DMS 273 treated with DMSO at 0.1 percent for 48 hours (cell line): ENCODE results near the gene CARHSP1.
"Not testable (repeated sequence)": the region's sequence is repeated elsewhere in the genome, so short reads cannot be mapped to it uniquely, and the experiment has no call there.

Source experiments
- DNase-seq: peaks from one replicate; lab custom pipeline; 2025; lab: John Stamatoyannopoulos, UW

Gene CARHSP1

DNA sequence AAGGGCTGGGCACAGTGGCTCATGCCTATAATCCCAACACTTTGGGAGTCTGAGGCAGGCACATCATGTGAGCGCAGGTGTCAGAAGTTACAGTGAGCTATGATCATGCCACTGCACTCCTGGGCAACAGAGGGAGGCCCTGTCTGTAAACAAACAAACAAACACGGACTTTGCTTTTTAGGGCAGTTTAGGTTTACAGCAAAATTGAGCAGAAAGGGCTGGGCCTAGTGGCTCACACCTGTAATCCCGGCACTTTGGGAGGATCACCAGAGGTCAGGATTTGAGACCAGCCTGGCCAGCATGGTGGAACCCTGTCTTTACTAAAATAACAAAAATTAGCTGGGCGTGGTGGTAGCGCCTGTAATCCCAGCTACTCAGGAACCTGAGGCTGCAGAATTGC lies 3.3 kb upstream of the CARHSP1 start:
- no peak for DNase-seq

DNA sequence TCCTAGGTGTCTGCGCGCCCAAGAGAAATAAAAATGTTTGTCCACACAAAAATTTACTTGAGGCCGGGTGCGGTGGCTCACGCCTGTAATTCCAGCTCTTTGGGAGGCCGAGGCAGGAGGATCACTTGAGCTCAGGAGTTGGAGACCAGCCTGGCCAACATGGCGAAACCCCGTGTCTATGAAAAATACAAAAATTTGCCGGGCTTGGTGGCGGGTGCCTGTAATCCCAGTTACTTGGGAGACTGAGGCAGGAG lies 1.1 kb upstream of the CARHSP1 start:
- not testable (repeated sequence) for DNase-seq

DNA sequence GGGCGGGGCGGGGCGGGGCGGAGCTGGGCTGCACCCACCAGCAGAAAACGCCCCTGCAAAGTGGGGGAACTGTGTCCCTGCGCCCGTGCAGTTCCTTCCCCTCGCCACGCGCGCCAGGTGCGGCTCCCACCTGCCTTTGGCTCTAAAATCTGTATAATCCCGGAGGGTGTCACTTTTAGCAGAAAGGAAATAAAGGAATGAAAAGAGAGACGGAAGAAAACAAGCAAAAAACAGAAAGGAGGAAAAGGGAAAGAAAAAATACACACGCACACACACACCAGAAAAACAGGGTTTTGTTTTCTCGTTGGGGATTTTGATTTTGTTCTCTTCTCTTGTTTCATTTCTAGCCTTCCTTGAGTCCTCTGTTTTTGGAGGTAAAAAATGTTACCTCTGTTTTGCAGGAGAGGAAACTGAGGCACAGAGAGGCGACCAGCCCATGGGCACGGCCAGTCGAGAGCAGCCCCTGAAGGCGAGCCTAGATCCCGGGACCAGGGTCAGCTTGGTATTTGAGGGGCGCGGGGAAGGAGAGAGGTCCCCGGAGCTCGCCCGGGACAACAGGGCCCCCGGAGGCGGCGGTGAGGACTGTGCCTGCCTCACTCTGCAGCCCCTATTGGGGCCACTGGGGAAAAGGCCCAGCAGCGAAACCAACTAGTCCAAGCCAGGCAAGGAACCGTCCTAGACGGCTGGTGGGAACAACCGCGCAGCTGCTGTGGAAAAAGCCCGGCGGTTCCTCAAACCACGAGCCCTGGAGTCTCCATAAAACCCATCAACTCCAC lies 594 bp upstream of the CARHSP1 start:
- DNase-seq = no peak

DNA sequence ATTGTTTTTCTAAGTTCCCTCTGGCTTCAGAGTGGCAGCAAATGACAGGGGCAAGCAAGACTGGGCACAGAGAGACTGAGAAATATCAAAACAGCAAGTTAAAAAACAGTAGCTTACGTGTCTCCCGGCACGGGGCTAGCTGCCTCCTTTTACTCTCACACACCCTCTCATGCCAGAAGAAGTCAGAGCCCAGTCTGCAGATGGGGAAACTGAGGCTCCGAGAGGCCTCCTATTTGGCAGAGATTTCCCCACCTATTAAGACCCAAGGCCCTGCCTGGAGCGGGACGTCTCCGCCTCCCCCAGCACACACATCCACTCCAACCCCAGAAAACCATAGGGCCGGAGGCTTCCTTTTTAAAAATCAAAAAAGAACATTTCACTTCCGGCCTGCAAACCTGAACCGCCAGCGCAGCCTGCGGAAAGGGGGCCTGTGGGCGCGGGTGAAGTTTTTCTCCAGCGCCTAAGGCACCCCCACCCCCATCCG lies 832 bp downstream of the CARHSP1 start:
- DNase-seq = no peak

DNA sequence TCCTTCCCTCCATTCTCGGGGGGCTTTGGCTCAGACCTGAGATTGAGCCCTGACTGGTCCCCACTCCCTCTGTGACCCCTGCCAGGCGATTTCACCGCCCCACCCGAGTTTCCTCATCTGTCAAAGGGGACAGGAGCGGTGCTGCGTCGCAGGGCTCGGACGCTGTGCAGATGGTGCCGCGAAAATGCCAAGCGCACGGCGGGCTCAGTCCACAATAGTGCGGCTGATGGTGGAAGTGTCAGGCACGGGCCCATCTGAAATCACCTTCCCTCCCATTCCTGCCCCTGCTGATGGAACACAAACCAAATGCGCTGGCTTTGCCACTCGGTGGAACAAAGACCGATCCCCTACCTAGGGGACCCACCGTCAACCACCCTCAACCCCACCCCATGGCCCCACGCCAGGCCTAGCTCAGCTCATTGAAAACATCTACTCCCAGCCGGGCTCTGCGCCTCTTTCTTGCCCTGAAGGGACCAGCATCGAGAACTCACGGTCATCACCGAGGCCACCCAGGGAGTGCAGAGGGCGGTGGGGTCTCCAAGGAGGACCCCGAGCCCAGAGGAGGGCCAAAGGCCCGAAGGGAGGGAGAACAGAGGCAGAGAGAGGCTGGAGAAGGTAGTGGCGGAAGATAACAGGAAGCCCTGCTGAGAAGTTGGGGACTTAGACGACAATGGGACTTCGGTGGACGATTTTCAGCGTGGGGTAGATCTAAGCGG lies 1.4 kb downstream of the CARHSP1 start:
- DNase-seq = no peak

DNA sequence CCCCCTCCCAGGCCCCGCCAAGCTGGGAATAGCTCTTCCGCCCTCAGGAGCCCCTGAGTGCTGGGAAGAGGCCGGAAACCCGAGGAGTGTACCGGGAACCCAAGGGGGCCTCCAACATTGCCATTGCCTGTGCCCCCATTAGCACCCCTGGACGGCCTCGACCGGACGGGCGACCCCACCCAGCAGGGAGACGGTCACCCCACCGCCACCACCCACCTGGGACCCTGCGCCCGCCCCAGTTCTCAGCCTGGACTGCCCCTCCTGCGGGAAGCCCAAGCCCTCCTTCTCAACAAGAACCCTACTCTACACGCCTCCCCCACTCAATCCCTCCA lies 2.0 kb downstream of the CARHSP1 start:
- DNase-seq = no peak

DNA sequence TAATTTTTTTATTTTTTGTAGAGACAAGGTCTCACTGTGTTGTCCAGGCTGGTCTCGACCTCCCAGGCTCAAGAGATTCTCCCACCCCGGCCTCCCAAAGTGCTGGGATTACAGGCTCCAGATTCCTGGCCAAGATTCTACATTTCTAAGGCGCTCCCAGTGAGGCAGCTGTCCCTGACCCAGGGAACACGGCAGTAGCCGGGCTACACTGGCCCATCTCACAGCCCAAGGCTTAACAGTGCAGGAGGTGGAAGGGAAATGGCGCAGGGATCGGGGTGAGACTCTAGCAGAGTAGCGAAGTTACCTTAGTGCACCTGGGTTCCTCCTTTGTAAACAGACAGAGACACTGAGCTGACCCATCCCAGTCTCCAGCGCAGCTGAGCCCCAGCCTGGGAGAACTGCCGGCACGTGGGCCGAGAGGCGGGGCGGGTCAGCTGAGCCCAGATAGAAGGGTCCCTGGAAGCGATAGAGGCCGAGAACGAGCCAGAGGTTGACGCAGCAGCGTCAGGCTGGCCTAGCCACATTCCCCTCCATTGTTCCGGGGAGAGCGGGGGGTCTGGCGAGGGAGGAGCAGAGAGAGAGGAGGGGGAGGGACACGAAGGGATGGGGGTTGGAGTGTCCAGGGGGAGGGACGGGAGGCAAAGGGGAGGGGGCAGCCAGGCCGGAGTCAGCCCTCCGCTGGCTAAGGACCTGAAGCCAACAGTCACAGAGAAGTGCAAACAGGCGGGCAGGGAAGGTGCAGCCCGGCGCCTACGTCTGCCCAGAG lies 2.5 kb downstream of the CARHSP1 start:
- no peak for DNase-seq

DNA sequence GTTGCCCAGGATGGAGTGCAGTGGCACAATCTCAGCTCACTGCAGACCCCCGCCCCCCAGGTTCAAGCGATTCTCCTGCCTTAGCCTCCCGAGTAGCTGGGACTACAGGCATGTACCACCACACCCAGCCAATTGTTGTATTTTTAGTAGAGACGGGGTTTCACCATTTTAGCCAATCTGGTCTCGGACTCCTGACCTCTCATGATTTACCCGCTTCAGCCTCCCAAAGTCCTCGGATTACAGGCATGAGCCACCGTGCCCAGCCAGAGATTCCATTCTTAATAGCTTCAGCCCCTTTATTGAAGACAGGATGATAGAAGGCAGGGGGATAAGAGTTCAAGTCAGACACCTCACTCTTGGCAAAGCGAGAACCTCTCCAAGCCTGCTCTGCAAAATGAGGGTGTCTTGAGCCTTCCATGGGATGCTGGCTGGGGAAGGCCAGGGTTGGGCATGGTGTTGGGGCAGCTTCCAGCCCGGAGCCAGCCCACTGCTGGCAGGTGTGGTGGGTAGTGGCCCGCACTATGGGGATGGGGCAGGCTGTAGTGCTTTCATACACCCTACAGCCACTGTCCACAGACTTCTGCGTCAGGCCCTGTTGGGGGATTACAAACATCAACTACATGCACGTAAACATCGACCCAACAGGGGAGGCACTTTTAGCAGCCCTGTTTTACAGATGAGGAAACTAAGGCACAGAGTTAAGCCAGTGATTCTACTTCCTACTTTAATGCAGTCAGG lies 3.5 kb downstream of the CARHSP1 start:
- no peak for DNase-seq

DNA sequence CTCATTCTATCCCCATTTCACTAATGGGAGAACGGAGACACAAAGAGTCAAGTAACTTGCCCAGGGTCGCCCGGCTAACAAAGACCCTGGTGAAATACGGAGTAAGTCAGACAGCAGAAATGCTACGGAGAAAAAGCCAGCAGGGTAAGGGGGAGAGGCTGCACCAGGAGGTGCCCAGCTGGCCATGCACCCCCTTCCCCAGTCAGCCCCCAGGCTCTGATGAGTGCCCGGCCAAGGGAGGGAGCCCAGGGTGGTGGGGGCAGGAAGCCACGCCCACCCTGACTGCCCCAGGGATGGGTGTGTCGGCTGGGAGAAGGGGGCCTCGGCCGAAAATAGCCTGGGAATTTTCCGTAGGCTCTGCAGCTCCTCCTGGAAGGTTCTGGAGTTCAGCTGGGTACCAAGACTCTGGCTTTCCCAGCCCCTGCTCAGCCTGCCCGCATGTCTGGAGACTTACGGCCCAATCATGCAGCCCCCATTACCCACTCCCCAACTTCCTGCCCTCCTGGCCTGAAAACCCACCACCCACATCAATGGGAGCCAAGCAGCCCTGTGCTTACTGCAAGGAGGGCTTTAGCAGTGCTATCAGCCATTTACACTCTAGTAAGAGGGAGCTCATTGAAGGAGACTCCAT lies 4.2 kb downstream of the CARHSP1 start:
- no peak for DNase-seq

DNA sequence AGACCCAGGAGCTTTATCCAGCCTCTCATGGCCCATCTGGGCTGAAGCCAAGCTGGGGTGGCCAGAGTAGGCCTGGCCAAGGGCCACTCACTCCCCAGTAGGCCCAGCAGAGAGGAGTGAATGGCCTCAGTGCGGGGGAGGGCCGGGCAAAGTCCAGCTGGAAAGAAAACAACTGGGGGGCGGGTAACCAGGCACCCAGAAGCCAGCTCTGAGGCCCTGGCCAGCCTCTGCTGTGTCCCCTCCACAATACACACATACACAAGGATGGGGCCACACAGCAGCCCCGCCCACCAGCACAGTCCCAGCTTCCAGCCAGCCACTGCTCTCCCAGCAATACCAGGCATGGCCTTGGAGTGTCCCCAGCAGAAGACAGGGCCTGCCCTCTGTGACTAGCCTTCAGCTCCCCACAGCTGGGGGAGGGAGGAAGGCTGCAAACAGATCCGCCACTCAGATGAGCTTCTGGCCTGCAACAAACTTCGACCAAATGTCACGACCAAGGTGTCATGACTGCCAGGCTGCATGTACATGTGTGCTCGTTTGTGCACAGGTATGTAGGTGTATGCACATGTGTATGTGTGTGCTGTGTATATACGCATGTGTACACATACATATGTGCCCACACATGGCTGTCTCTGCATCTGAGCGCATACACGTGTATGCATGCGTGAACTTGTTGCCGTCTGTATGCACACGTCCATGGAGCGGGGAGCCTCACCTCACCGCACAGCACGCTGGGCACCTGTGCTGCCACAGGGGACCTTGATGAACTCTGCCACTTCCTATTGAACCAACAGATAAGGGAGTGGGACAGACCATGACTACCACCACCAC lies 5.0 kb downstream of the CARHSP1 start:
- no peak for DNase-seq

DNA sequence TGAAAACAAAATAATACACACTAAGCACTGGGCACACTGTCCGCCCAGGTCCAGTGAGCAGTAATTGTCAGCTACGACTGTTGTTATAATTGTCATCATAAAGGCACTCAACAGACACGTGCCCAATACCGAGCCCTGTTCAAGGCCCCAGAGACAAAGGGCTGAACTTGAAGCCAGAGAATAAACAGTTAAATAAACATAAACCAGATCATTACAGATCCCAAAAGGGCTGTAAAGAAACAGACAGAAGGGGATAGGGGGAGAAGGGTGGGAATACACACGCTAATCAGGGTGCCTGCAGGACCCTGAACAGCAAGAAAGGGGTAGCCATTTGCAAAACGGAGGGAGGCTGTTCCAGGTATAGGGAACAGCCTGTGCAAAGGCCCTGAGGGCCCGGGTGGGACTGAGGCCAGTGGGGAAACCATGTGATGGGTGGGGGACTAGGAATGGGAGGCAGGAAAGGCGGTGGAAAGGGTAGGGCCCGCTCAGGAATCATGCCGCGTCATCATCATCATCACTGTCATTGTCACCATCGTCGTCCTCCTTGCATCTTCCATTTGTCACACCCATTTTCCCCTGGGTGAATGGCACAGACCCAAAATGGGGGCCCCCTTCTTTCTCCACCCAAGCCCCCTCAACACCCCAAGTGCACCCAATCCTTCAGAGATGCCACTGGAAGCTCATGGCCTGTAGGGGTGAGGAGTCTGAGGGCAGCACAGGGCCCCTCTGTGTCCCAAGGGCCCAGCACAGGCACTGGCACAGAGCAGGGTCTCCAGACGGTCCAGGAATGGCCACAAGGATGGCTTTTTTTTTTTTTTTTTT lies 6.3 kb downstream of the CARHSP1 start:
- DNase-seq = no peak

DNA sequence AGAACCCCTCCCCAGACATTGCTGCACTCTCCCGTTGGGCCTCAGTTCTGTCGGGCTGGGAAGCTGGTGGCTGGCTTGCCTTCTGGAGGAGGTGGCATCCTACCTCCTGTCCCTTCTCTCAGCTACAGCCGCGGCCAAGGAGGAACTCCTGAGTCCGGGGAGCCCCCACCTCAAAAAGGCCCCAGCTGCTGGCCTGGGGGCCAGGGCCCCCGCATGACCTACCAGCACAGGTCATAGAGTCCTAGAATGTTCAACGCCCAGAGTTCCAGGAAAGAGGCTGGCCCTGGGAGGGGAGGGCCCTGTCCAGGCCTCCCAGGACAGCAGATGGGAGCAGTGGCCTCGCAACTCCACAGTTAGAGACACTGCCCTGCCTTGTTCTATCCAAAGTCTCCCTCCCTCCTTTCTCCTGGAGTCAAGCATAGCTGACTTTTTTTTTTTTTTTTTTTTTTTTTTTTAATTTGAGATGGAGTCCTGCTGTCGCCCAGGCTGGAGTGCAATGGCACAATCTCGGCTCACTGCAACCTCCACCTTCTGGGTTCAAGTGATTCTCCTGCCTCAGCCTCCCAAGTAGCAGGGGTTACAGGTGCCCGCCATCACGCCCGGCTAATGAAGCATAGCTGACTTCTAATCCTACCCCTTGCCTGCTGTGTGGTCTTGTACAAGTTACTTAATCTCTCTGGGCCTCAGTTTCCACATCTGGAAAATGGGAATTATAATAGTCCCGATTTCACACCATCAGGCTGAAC lies 7.1 kb downstream of the CARHSP1 start:
- DNase-seq = no peak

DNA sequence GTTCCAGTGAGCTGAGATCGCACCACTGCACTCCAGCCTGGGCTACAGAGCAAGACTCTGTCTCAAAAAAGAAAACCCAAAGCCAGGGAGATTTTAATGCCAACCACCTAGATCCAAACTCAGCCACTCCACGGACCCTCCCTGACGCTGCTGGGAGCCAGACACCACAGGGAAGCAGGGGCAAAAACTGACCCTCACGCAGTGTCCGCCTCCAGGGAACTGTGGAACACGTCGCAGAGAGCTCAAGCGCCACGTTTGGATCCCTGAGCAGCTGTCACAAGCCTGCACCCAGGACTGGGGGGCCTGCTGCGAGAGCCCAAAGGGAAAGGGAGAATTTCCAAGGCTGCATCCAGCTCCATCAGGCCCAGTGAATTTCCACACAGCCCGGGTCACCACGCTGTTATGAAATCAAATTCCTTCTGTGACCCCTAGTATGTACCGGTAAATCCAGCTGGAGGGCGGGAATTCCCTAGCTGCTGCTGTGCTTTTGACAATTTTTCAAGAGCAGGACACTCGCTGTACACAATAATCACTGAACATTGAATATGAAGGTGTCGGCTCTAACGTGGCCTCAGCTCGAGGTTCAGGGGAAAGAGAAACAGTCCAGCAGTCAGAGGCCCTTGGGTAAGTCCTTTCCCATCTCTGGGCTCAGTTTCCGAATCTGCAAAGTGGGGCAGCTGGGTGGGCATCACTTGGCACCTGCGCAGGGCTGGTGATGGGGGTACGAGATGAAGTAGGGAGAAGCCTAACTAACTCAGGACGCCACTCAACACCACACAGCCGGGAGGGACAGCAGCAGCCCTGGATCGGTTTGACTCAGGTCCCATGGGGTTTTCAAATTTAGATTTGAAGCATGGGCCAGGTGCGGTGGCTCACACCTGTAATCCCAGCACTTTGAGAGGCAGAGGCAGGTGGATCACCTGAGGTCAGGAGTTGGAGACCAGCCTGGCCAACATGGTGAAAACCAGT lies 8.6 kb downstream of the CARHSP1 start:
- no peak for DNase-seq

DNA sequence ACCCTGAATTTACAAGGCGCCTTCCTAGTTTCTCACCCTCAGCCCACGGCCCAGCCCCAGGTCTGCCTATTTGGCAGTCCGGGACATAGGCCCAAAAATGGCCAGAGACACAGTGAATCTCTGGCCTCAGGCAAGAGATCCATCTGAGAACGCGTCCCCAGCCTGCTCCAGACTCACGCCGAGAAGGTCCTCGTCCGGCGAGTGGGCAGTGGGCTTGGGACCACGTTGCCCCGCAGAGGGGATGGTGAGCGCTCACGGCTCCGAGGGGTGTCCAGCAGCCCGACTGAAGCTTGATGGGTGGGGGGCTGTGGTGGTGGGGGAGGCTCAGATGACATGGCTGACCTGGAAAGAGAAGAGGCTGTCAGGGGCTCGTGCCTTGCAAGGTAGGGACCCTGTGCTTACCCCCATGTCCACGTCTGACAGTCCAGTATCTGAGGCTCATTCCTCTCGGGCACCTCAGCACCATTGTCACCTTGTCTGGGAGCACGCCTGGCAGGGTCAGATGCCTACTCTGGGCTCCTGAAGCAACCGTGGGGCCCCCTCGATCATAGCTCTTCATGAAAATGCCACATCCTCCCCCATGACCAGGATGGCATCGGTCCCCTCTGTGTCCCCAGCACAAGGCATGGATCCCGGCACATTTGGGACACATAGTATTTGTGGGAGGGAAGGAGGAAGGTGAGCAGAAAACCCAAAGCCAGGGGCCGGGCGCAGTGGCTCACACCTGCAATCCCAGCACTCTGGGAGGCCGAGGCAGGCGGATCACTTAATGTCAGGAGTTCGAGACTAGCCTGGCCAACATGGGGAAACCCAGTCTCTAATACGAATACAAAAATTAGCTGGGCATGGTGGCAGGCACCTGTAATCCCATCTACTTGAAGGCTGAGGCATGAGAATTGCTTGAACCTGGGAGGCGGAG lies 9.6 kb downstream of the CARHSP1 start:
- DNase-seq = no peak

DNA sequence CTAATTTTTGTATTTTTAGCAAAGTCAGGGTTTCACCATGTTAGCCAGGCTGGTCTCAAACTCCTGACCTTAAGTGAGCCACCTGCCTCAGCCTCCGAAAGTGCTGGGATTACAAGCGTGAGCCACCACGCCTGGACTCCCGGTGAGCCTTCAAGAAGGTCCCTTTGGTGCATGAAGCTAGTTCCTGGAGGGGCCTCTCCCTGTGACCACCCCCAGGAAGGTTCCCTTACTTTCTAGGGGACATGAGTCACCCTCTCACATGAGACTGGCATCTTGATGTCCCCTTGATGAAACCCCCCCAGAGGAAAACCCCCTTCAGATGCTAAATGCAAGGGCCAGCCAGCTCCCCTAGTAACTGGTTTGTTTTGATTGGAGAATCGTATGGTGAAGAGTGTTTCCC lies 12.8 kb downstream of the CARHSP1 start:
- DNase-seq = no peak

DNA sequence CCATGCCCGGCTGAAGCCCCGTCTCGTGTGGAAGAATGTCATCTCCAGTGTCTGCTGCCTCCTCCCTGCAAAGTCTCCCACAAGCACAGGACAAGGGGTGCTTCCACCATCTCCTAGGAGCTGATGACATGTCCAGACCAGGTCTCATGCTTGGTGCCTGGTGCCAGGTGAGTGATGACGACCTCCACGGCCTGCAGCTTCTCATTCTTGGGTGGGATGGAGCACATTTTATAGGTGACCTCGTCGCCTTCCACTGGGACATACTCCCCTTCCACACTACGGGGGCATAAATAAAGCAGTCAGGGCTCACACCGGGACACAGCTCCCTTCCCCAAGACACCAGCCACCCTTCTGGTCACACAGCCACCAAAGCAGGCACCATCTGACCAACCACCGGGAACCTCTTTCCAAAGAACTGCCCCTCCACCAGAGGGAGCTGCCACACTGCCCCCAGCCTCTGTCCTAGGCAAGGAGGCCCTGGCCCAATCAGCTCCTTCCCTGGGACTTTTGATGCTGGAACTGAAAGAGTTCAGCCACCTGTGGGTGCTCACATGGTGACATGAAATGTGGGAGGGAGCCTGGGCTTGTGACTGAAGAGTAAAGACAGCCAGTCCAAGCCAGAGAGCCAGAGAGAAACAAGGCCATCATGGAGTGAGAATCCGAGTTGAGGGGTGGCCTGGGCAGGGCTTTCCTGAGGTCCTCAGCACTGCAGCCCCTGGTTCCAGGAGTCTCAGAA lies 13.6 kb downstream of the CARHSP1 start:
- no peak for DNase-seq
